Measurements from ENCODE around the gene OVCA2. TPM values are rescaled to one million over a fixed set of nuclear protein-coding genes. Genes with fewer than 3 reads are reported as not detected.

OVCA2 gene
- total and polyA plus RNA-seq, 3 donors from 2014 or later, result 46.3 to 55.1 (median 46.3) TPM

DNA sequence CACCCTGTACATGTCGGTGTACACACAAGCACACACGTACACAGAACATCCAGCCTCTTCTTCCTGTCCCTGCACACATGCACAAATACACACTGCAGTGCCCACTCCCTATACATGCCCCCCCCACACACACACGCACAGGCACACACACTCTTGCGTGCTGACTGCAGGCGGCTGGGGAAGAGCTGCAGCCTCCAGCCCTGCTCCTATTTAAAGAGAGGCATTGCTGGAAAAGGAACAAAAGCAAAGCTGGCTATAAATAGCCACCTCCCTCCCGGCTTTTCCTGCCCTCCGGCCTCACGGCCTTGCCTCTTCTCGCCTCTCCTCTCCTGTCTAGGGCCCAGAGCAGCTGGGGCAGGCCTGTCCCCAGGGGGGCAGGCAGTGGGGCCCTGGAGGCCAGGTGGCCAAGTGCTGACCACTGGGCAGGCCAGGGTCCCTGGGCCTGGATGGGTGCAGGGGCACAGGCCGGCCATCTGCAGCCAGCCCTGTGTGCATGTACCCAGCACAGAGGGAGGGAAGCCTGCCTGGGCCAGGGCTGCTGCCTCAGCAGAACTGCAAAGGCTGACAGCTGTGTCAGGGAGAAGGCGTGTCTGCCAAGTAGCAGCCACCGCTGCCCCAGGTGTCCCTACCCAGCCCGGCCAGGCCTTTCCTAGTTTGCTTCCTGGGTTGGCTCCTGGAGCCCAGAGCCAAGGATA is 42.1 kb upstream of the OVCA2 start:
- Histone ChIP-seq H3K9me3 (no peaks in the 10 kb centered on the region), H3K36me3 (ENCODE audit: low read depth, missing control alignments) (no peaks in the 10 kb centered on the region), H3K4me1 (peaks cover 73% of the 10 kb centered on the region), H3K27me3 (no peaks in the 10 kb centered on the region), H3K27ac (peak overlapping the region; percentile 77 to 78), H3K4me3 (no peak overlapping the region)
- no peak for TF ChIP-seq POLR2A (IDR thresholded peaks at IDR 0.05)
- TF ChIP-seq, protein P1, sequence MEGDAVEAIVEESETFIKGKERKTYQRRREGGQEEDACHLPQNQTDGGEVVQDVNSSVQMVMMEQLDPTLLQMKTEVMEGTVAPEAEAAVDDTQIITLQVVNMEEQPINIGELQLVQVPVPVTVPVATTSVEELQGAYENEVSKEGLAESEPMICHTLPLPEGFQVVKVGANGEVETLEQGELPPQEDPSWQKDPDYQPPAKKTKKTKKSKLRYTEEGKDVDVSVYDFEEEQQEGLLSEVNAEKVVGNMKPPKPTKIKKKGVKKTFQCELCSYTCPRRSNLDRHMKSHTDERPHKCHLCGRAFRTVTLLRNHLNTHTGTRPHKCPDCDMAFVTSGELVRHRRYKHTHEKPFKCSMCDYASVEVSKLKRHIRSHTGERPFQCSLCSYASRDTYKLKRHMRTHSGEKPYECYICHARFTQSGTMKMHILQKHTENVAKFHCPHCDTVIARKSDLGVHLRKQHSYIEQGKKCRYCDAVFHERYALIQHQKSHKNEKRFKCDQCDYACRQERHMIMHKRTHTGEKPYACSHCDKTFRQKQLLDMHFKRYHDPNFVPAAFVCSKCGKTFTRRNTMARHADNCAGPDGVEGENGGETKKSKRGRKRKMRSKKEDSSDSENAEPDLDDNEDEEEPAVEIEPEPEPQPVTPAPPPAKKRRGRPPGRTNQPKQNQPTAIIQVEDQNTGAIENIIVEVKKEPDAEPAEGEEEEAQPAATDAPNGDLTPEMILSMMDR (IDR thresholded peaks at IDR 0.05), result no peak
- DNase-seq, result peak; percentile 77
- WGBS, 2 donors, result 7 to 13% methylated on average over 9 to 12 of the region's 13 CpGs
- intact Hi-C loops (cut with DNase I; ENCODE audit: low total_unique reads), result no loop called here

- WGBS, 2 donors, result 61 to 63% methylated on average over 14 to 16 of the region's 16 CpGs
These were observed 39.0 kb upstream of the OVCA2 start for GRCh38 chr17:2002767-2003329.

DNA sequence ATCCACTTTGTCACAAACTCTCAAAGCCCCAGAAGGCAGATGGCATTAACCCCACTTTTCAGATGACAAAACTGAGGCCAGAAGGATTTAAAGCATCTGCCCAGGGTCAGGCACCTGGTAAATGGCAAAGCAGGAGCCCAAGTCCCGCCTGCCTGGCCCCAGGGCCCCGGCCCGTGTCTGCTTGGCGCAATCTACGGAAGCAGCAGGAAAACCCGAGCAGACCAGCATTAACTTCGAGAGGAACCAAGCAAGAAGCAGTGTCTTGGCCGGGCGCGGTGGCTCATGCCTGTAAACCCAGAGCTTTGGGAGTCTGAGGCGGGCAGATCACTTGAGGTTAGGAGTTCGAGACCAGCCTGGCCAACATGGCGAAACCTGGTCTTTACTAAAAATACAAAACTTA is 38.3 kb upstream of the OVCA2 start:
- DNase-seq, result no peak
- Histone ChIP-seq H3K9me3 (no peaks in the 10 kb centered on the region), H3K36me3 (ENCODE audit: low read depth, missing control alignments) (no peaks in the 10 kb centered on the region), H3K4me1 (peaks cover 59% of the 10 kb centered on the region), H3K27ac (peak overlapping the region; percentile 42 to 65), H3K4me3 (no peak overlapping the region), H3K27me3 (no peaks in the 10 kb centered on the region)
- intact Hi-C loops (cut with DNase I; ENCODE audit: low total_unique reads), result no loop called here
- 97 to 98% methylated on average over 9 to 13 of the region's 13 CpGs for WGBS, 2 donors
- TF ChIP-seq, protein P1 (IDR thresholded peaks at IDR 0.05), result no peak
- no peak for TF ChIP-seq POLR2A (IDR thresholded peaks at IDR 0.05)

More at GRCh38 chr17:2002767-2003329, 39.0 kb upstream of the OVCA2 start:
- peak overlapping the region; percentile 42 to 65 for H3K27ac ChIP-seq
- peaks cover 62% of the 10 kb centered on the region for H3K4me1 ChIP-seq
- no peaks in the 10 kb centered on the region for H3K27me3 ChIP-seq
- H3K4me3 ChIP-seq, result no peak overlapping the region
- H3K36me3 ChIP-seq (ENCODE audit: low read depth, missing control alignments), result no peaks in the 10 kb centered on the region
- DNase-seq, result peak; percentile 73
- TF ChIP-seq POLR2A (IDR thresholded peaks at IDR 0.05), result no peak
- TF ChIP-seq, protein P1 (IDR thresholded peaks at IDR 0.05), result no peak
- no peaks in the 10 kb centered on the region for H3K9me3 ChIP-seq
- intact Hi-C loops (cut with DNase I; ENCODE audit: low total_unique reads), result no loop called here

GRCh38 chr17:2004435-2004952 is 37.3 kb upstream of the OVCA2 start:
- H3K36me3 ChIP-seq (ENCODE audit: low read depth, missing control alignments), result no peaks in the 10 kb centered on the region
- H3K4me3 ChIP-seq, result no peak overlapping the region
- DNase-seq, result peak; percentile 91
- H3K27ac ChIP-seq, result peak overlapping the region; percentile 44 to 65
- TF ChIP-seq, protein P1 (IDR thresholded peaks at IDR 0.05), result no peak
- no peak for TF ChIP-seq POLR2A (IDR thresholded peaks at IDR 0.05)
- intact Hi-C loops (cut with DNase I; ENCODE audit: low total_unique reads), result no loop called here
- H3K4me1 ChIP-seq, result peaks cover 49% of the 10 kb centered on the region
- H3K9me3 ChIP-seq, result no peaks in the 10 kb centered on the region
- WGBS, 2 donors, result 44 to 51% methylated on average over 10 to 12 of the region's 12 CpGs
- H3K27me3 ChIP-seq, result no peaks in the 10 kb centered on the region

All from testis (tissue), 3 donors.